ENCODE data around the gene PHB1. TPM values are rescaled to one million over a fixed set of nuclear protein-coding genes. Genes with fewer than 3 reads are reported as not detected.

PHB1 gene
- total RNA-seq, 1 experiment from 2014 or later = 367 TPM

GRCh38 chr17:49445591-49445990 is 30.9 kb upstream of the PHB1 start:
- intact Hi-C loops (cut with micrococcal nuclease; ENCODE audit: unreplicated experiment) (no loop called here), in situ Hi-C loops (cut with HindIII; ENCODE audit: low pct_unique_long_range_greater_than_20kb, low sequenced_read_pairs) (no loop called here)
- DNase-seq (ENCODE audit: low read depth, low spot score) (no peak), ATAC-seq (no peak)
- BruUV-seq (replicated peaks) = no TSS peak
- H3K4me3 ChIP-seq (ENCODE audit: low read depth in 2 of 2, low read length in 2 of 2) = no peak overlapping the region
- TF ChIP-seq SIN3A (IDR thresholded peaks at IDR 0.05; ENCODE audit: borderline replicate concordance, insufficient read depth, low read depth, low read length) = no peak
- no peak for TF ChIP-seq POLR2AphosphoS5 (IDR thresholded peaks at IDR 0.05; ENCODE audit: low read depth, low read length)
- TF ChIP-seq TCF7L2 (IDR thresholded peaks at IDR 0.05; ENCODE audit: low read depth, low read length) = no peak
- TF ChIP-seq CTCF (IDR thresholded peaks at IDR 0.05) = no peak
- no peak for TF ChIP-seq REST (IDR thresholded peaks at IDR 0.05; ENCODE audit: insufficient read depth in 1 of 2, low read depth in 2 of 2, low read length in 1 of 2)
- H3K36me3 ChIP-seq (ENCODE audit: control insufficient read depth, insufficient read depth, low read length) = no peaks in the 10 kb centered on the region
- no peak overlapping the region for H3K27ac ChIP-seq (ENCODE audit: low read length)
- ChIA-PET POLR2A (no interaction called here), CTCF (interaction anchor here (0.6 kb wide), 1 partner anchor 265 kb away, joined by 8 read pairs; no protein-coding TSS in a partner anchor)
- H3K4me1 ChIP-seq (ENCODE audit: control insufficient read depth, insufficient read depth, low read length) = no peaks in the 10 kb centered on the region
- no peaks in the 10 kb centered on the region for H3K9me3 ChIP-seq (ENCODE audit: control insufficient read depth, insufficient read depth, low read depth, low read length)
- H3K27me3 ChIP-seq (ENCODE audit: control insufficient read depth, insufficient read depth, low read length) = peaks cover 3% of the 10 kb centered on the region; the same call in 1 of the 2 replicates

GRCh38 chr17:49444384-49444783 is 29.7 kb upstream of the PHB1 start:
- ChIA-PET POLR2A (no interaction called here), CTCF (interaction anchor here (0.6 to 0.7 kb wide), 2 partner anchors 9 to 74 kb away, joined by 3 to 7 read pairs; no protein-coding TSS in a partner anchor)
- no peak overlapping the region for H3K27ac ChIP-seq (ENCODE audit: low read length)
- intact Hi-C loops (cut with micrococcal nuclease; ENCODE audit: unreplicated experiment) = no loop called here
- BruUV-seq (replicated peaks) = no TSS peak
- TF ChIP-seq SIN3A (IDR thresholded peaks at IDR 0.05; ENCODE audit: borderline replicate concordance, insufficient read depth, low read depth, low read length) = no peak
- TF ChIP-seq REST (IDR thresholded peaks at IDR 0.05; ENCODE audit: insufficient read depth in 1 of 2, low read depth in 2 of 2, low read length in 1 of 2) = no peak
- no peak for TF ChIP-seq TCF7L2 (IDR thresholded peaks at IDR 0.05; ENCODE audit: low read depth, low read length)
- TF ChIP-seq CTCF (IDR thresholded peaks at IDR 0.05) = no peak
- no peak for TF ChIP-seq POLR2AphosphoS5 (IDR thresholded peaks at IDR 0.05; ENCODE audit: low read depth, low read length)
- H3K36me3 ChIP-seq (ENCODE audit: control insufficient read depth, insufficient read depth, low read length) = no peaks in the 10 kb centered on the region
- in situ Hi-C loops (cut with HindIII; ENCODE audit: low pct_unique_long_range_greater_than_20kb, low sequenced_read_pairs) = no loop called here
- DNase-seq (ENCODE audit: low read depth, low spot score) = no peak
- ATAC-seq = no peak
- no peaks in the 10 kb centered on the region for H3K4me1 ChIP-seq (ENCODE audit: control insufficient read depth, insufficient read depth, low read length)
- H3K27me3 ChIP-seq (ENCODE audit: control insufficient read depth, insufficient read depth, low read length) = peaks cover 8% of the 10 kb centered on the region
- no peaks in the 10 kb centered on the region for H3K9me3 ChIP-seq (ENCODE audit: control insufficient read depth, insufficient read depth, low read depth, low read length)
- H3K4me3 ChIP-seq (ENCODE audit: low read depth in 2 of 2, low read length in 2 of 2) = no peak overlapping the region
